Progenitor cell of endocrine pancreas (in vitro differentiated cells): ENCODE results near the gene RBP7. TPM values are rescaled to one million over a fixed set of nuclear protein-coding genes. Genes with fewer than 3 reads are reported as not detected.
"Not testable (repeated sequence)": the region's sequence is repeated elsewhere in the genome, so short reads cannot be mapped to it uniquely, and the experiment has no call there.

Experiments
- DNase-seq: peaks from one replicate; pipeline ENCODE4 v3.0.0; 2021; ENCODE audit warnings: low spot score; ENCODE audit not compliant: unreplicated experiment
- H3K27ac Mint-ChIP-seq: 2 replicates; pipeline ENCODE4 v1.8.0; 2021; ENCODE audit warnings: mild to moderate bottlenecking, moderate library complexity, mixed read lengths
- H3K27me3 Mint-ChIP-seq: 2 replicates; pipeline ENCODE4 v1.8.0; 2021; ENCODE audit warnings: mixed read lengths
- H3K36me3 Mint-ChIP-seq: 2 replicates; pipeline ENCODE4 v1.8.0; 2022; ENCODE audit warnings: mixed read lengths; ENCODE audit not compliant: insufficient read depth
- H3K4me1 Mint-ChIP-seq: 2 replicates; pipeline ENCODE4 v1.8.0; 2021; ENCODE audit warnings: low read depth, mixed read lengths
- H3K4me3 Mint-ChIP-seq: 2 replicates; pipeline ENCODE4 v1.8.0; 2021; ENCODE audit warnings: low read depth, mild to moderate bottlenecking, moderate library complexity, mixed read lengths
- H3K9me3 Mint-ChIP-seq: 2 replicates; pipeline ENCODE4 v1.8.0; 2021; ENCODE audit warnings: low read depth, mixed read lengths
- CTCF ChIP-seq: fragments of 200-600 bp; sonication (generic); IDR thresholded peaks from one replicate; pipeline ENCODE4 v1.5.0; 2021; ENCODE audit warnings: antibody characterized with exemption, mild to moderate bottlenecking; ENCODE audit not compliant: unreplicated experiment
- total RNA-seq: library from RNA; stranded (reverse); gene quantifications from 2 replicates; pipeline ENCODE4 v1.2.1, GENCODE V29; 2021

Gene RBP7
- total RNA-seq, 1 donor from 2014 or later = 0.65 TPM

- H3K36me3 Mint-ChIP-seq = no peaks in the 10 kb centered on the region
- H3K27ac Mint-ChIP-seq = no peak overlapping the region
- peaks cover 30% of the 10 kb centered on the region for H3K27me3 Mint-ChIP-seq
- peaks cover 4% of the 10 kb centered on the region for H3K4me1 Mint-ChIP-seq
- no peak overlapping the region for H3K4me3 Mint-ChIP-seq
- TF ChIP-seq CTCF = no peak
- DNase-seq = no peak
- no peaks in the 10 kb centered on the region for H3K9me3 Mint-ChIP-seq
These were observed 4.1 kb downstream of the RBP7 start for GRCh38 chr1:10001016-10001665.

- not testable (repeated sequence) for H3K36me3 Mint-ChIP-seq, H3K9me3 Mint-ChIP-seq, H3K4me3 Mint-ChIP-seq, H3K27ac Mint-ChIP-seq, H3K4me1 Mint-ChIP-seq, DNase-seq
- H3K27me3 Mint-ChIP-seq = peaks cover 11% of the 10 kb centered on the region
These were observed 8.2 kb downstream of the RBP7 start for GRCh38 chr1:10005248-10005647.

- peaks cover 5% of the 10 kb centered on the region for H3K27me3 Mint-ChIP-seq
- H3K9me3 Mint-ChIP-seq = no peaks in the 10 kb centered on the region
- no peak overlapping the region for H3K27ac Mint-ChIP-seq
- H3K36me3 Mint-ChIP-seq = no peaks in the 10 kb centered on the region
- no peak for TF ChIP-seq CTCF
- DNase-seq = no peak
- no peaks in the 10 kb centered on the region for H3K4me1 Mint-ChIP-seq
- no peak overlapping the region for H3K4me3 Mint-ChIP-seq
These were observed 10.1 kb downstream of the RBP7 start for GRCh38 chr1:10007169-10007568.

- Mint-ChIP-seq H3K9me3 (no peaks in the 10 kb centered on the region), H3K36me3 (no peaks in the 10 kb centered on the region), H3K4me1 (no peaks in the 10 kb centered on the region), H3K27me3 (no peaks in the 10 kb centered on the region), H3K4me3 (no peak overlapping the region), H3K27ac (no peak overlapping the region)
- TF ChIP-seq CTCF = no peak
- DNase-seq = no peak
These were observed 17.0 kb downstream of the RBP7 start for GRCh38 chr1:10014016-10014415.

GRCh38 chr1:10019561-10019960, 22.5 kb downstream of the RBP7 start:
- TF ChIP-seq CTCF = no peak
- Mint-ChIP-seq H3K9me3 (no peaks in the 10 kb centered on the region), H3K4me1 (no peaks in the 10 kb centered on the region), H3K4me3 (no peak overlapping the region), H3K27ac (no peak overlapping the region), H3K27me3 (no peaks in the 10 kb centered on the region), H3K36me3 (no peaks in the 10 kb centered on the region)
- no peak for DNase-seq

GRCh38 chr1:10020086-10020485, 23.1 kb downstream of the RBP7 start:
- Mint-ChIP-seq H3K27ac (no peak overlapping the region), H3K27me3 (no peaks in the 10 kb centered on the region), H3K9me3 (no peaks in the 10 kb centered on the region), H3K4me3 (no peak overlapping the region), H3K4me1 (no peaks in the 10 kb centered on the region), H3K36me3 (no peaks in the 10 kb centered on the region)
- TF ChIP-seq CTCF = no peak
- DNase-seq = no peak

- H3K27ac Mint-ChIP-seq, H3K4me1 Mint-ChIP-seq, H3K27me3 Mint-ChIP-seq, H3K36me3 Mint-ChIP-seq, H3K4me3 Mint-ChIP-seq, DNase-seq, H3K9me3 Mint-ChIP-seq: not testable (repeated sequence)
These were observed 23.6 kb downstream of the RBP7 start for GRCh38 chr1:10020678-10021077.

- not testable (repeated sequence) for DNase-seq, H3K9me3 Mint-ChIP-seq, H3K27me3 Mint-ChIP-seq, H3K27ac Mint-ChIP-seq, H3K36me3 Mint-ChIP-seq, H3K4me1 Mint-ChIP-seq, H3K4me3 Mint-ChIP-seq
These were observed 25.0 kb downstream of the RBP7 start for GRCh38 chr1:10021992-10022391.
